MM.1S (cell line): ENCODE measurements around the gene GRB10.

Experiments
- CTCF ChIP-seq: fragments of 300-600 bp; sonication (generic); IDR thresholded peaks from 2 replicates; pipeline ENCODE4 v1.5.1; 2016; ENCODE audit warnings: antibody characterized with exemption, low read length, mixed read lengths
- EZH2 ChIP-seq: fragments of 300-600 bp; sonication (generic); optimal IDR thresholded peaks from 2 replicates; pipeline ENCODE3; 2017; ENCODE audit warnings: low read depth, mild to moderate bottlenecking, antibody characterized with exemption, low read length, mixed read lengths
- EZH2phosphoT487 ChIP-seq: fragments of 300-600 bp; sonication (generic); IDR thresholded peaks from 2 replicates; pipeline ENCODE4 v1.6.1; 2018; ENCODE audit warnings: antibody characterized with exemption, low read length

GRCh38 chr7:50590535-50590934 lies 192.2 kb downstream of the GRB10 start:
- TF ChIP-seq CTCF (no peak), EZH2 (no peak), EZH2phosphoT487 (no peak)
